CD14-positive monocyte (primary cell): ENCODE results near the gene TMEM258. TPM values are rescaled to one million over a fixed set of nuclear protein-coding genes. Genes with fewer than 3 reads are reported as not detected.
A peak's percentile ranks its signal among the peaks of the same experiment; 100 is the strongest.

Experiments
- DNase-seq, 3 donors: peaks; one replicate each; pipeline ENCODE4 v3.0.0-alpha.2; 2011 to 2022
- H2AFZ ChIP-seq: 2 replicates; pipeline ENCODE4 v1.6.0; 2012; ENCODE audit warnings: mild to moderate bottlenecking, low read depth, low read length, inconsistent platforms; ENCODE audit not compliant: insufficient read depth, poor library complexity, severe bottlenecking
- H3K27ac ChIP-seq, 2 donors: 1 replicate in 1 of 2; 2 replicates in 1 of 2; pipeline ENCODE4 v1.5.1; 2012 to 2013; ENCODE audit warnings: low read length in 2 of 2, control low read depth in 1 of 2, inconsistent platforms in 1 of 2, low read depth in 1 of 2, mild to moderate bottlenecking in 1 of 2
- H3K27me3 ChIP-seq, 2 donors: one replicate each; pipeline versions ENCODE4 v1.6.0 to v1.6.1; 2011 to 2013; ENCODE audit warnings: low read length in 2 of 2; ENCODE audit not compliant: control insufficient read depth in 2 of 2, insufficient read depth in 2 of 2
- H3K36me3 ChIP-seq, 2 donors: replicated peaks in 1 of 2; 1 replicate in 1 of 2; 2 replicates in 1 of 2; pipeline versions ENCODE4 v1.5.1 to v1.6.1; 2012 to 2013; ENCODE audit warnings: low read length in 2 of 2, control low read depth in 1 of 2, inconsistent platforms in 1 of 2, mild to moderate bottlenecking in 1 of 2; ENCODE audit not compliant: insufficient read depth in 2 of 2, control insufficient read depth in 1 of 2
- H3K4me1 ChIP-seq, 2 donors: 1 replicate in 1 of 2; 2 replicates in 1 of 2; pipeline versions ENCODE4 v1.5.1 to v1.6.1; 2012 to 2013; ENCODE audit warnings: low read length in 2 of 2, control low read depth in 1 of 2, inconsistent platforms in 1 of 2, mild to moderate bottlenecking in 1 of 2, moderate library complexity in 1 of 2; ENCODE audit not compliant: insufficient read depth in 2 of 2, control insufficient read depth in 1 of 2
- H3K4me2 ChIP-seq: replicated peaks from 2 replicates; pipeline ENCODE3; 2012; ENCODE audit warnings: low read length, moderate library complexity, mild to moderate bottlenecking; ENCODE audit not compliant: poor library complexity, severe bottlenecking; ENCODE audit errors: extremely low read depth
- H3K4me3 ChIP-seq, 3 experiments: fragments of 200-600 bp in 1 of 3; sonication (generic) in 1 of 3; replicated peaks in 1 of 3; 1 replicate in 2 of 3; 2 replicates in 1 of 3; pipeline ENCODE4 v1.5.1; 2011 to 2013; ENCODE audit warnings: low read length in 3 of 3, mild to moderate bottlenecking in 3 of 3, control low read depth in 2 of 3, low read depth in 2 of 3, inconsistent platforms in 1 of 3, moderate library complexity in 1 of 3
- H3K79me2 ChIP-seq: 2 replicates; pipeline ENCODE4 v1.6.0; 2012; ENCODE audit warnings: mild to moderate bottlenecking, control low read depth, inconsistent platforms, low read length, moderate library complexity; ENCODE audit not compliant: insufficient read depth
- H3K9ac ChIP-seq: 2 replicates; pipeline ENCODE4 v1.6.0; 2017; ENCODE audit warnings: low read length, mild to moderate bottlenecking; ENCODE audit not compliant: insufficient read depth, poor library complexity, severe bottlenecking
- H3K9me3 ChIP-seq, 2 donors: replicated peaks in 1 of 2; 1 replicate in 1 of 2; 2 replicates in 1 of 2; pipeline versions ENCODE4 v1.5.1 to v1.6.1; 2012 to 2013; ENCODE audit warnings: low read length in 2 of 2, control low read depth in 1 of 2; ENCODE audit not compliant: control insufficient read depth in 1 of 2, insufficient read depth in 1 of 2
- H4K20me1 ChIP-seq: 2 replicates; pipeline ENCODE4 v1.6.0; 2012; ENCODE audit warnings: mild to moderate bottlenecking, low read length, control low read depth, moderate library complexity; ENCODE audit not compliant: insufficient read depth
- H3K27ac Mint-ChIP-seq, 7 donors: one replicate each; pipeline ENCODE4 v1.8.0; 2020; ENCODE audit warnings: mild to moderate bottlenecking in 7 of 7, mixed read lengths in 7 of 7, moderate library complexity in 6 of 7, inconsistent platforms in 2 of 7
- H3K27me3 Mint-ChIP-seq, 3 donors: one replicate each; pipeline ENCODE4 v1.8.0; 2021 to 2022; ENCODE audit warnings: low read depth in 3 of 3, mild to moderate bottlenecking in 3 of 3, mixed read lengths in 3 of 3, moderate library complexity in 3 of 3, inconsistent platforms in 1 of 3
- H3K36me3 Mint-ChIP-seq, 2 donors: one replicate each; pipeline ENCODE4 v1.8.0; 2020; ENCODE audit warnings: mixed read lengths in 2 of 2, inconsistent platforms in 1 of 2, mild to moderate bottlenecking in 1 of 2
- H3K4me1 Mint-ChIP-seq: one replicate; pipeline ENCODE4 v1.8.0; 2020; ENCODE audit warnings: mild to moderate bottlenecking, mixed read lengths
- H3K4me3 Mint-ChIP-seq, 2 donors: one replicate each; pipeline ENCODE4 v1.8.0; 2020; ENCODE audit warnings: mild to moderate bottlenecking in 2 of 2, mixed read lengths in 2 of 2, moderate library complexity in 1 of 2
- H3K9me3 Mint-ChIP-seq, 7 donors: one replicate each; pipeline ENCODE4 v1.8.0; 2020 to 2022; ENCODE audit warnings: mixed read lengths in 7 of 7, mild to moderate bottlenecking in 6 of 7, moderate library complexity in 6 of 7, inconsistent platforms in 2 of 7
- CTCF ChIP-seq: fragments of 200-600 bp; IDR thresholded peaks from one replicate; pipeline ENCODE4 v1.8.0; 2022; ENCODE audit warnings: antibody characterized with exemption, mild to moderate bottlenecking
- WGBS: methylation state at CpG from one replicate; pipeline ENCODE4 v1.1.5; 2013; ENCODE audit warnings: missing lambda C conversion rate; ENCODE audit not compliant: insufficient coverage; 5-methylcytosine and 5-hydroxymethylcytosine counted together
- intact Hi-C, 2 donors: fragments of 100-400 bp; cut with micrococcal nuclease; formaldehyde crosslinking; loops; one replicate each; pipeline versions ENCODE4 v1.15.0 to v1.15.1; 2023
- polyA plus RNA-seq, 3 donors: library from polyadenylated mRNA; depleted of rRNA in 1 of 3; unstranded in 2 of 3; stranded (reverse) in 1 of 3; fragments of 300-500 nt in 2 of 3; fragments of >200 nt in 1 of 3; fragmentation: Illumina TruSeq in 2 of 3; gene quantifications; 1 replicate in 2 of 3; 2 replicates in 1 of 3; pipeline ENCODE4 v1.2.3, GENCODE V29; 2012 to 2021

The TMEM258 gene
- polyA plus RNA-seq, 3 donors, result 199 to 224 (median 220) TPM

GRCh38 chr11:61817471-61818202, 25.2 kb upstream of the TMEM258 start:
- no peak for DNase-seq
- H3K4me3 ChIP-seq, result peak overlapping the region in 2 of 3 experiments; percentile 29 to 90
- 100% methylated on average over 1 of the region's 6 CpGs for WGBS
- no peak overlapping the region for H3K27ac ChIP-seq
- Mint-ChIP-seq H3K4me1 (peaks cover 17% of the 10 kb centered on the region), H3K36me3 (peaks cover 3 to 11% of the 10 kb centered on the region in 2 donors), H3K4me3 (peak overlapping the region; percentile 83 to 94), H3K9me3 (peaks cover 0 to 5% (median 0%) of the 10 kb centered on the region in 7 donors), H3K27me3 (peaks cover 2 to 5% (median 3%) of the 10 kb centered on the region in 3 donors), H3K27ac (peak overlapping the region in 2 of 7 donors; percentile 50 to 60)
- peaks cover 0 to 6% of the 10 kb centered on the region in 2 donors for H3K9me3 ChIP-seq
- H3K79me2 ChIP-seq, result peaks cover 16% of the 10 kb centered on the region
- peaks cover 0 to 6% of the 10 kb centered on the region in 2 donors for H3K36me3 ChIP-seq
- H3K27me3 ChIP-seq, result no peaks in the 10 kb centered on the region
- H4K20me1 ChIP-seq, result no peaks in the 10 kb centered on the region
- peak overlapping the region; percentile 94 for H3K9ac ChIP-seq
- intact Hi-C loops, result loop anchor here in 1 of 2 donors (2.0 kb wide), 1 partner anchor 25 kb away; the partner anchor contains the start of genes FEN1 and TMEM258
- H2AFZ ChIP-seq, result peak overlapping the region; percentile 78
- TF ChIP-seq CTCF, result no peak
- H3K4me2 ChIP-seq, result peak overlapping the region; percentile 99
- peaks cover 20 to 35% of the 10 kb centered on the region in 2 donors for H3K4me1 ChIP-seq

- WGBS, result under 1% methylated on average over 71 of the region's 73 CpGs
- Histone ChIP-seq H3K36me3 (peaks cover 3 to 13% of the 10 kb centered on the region in 2 donors), H4K20me1 (no peaks in the 10 kb centered on the region), H3K4me1 (peaks cover 20 to 35% of the 10 kb centered on the region in 2 donors), H3K79me2 (peaks cover 16% of the 10 kb centered on the region), H3K27me3 (no peaks in the 10 kb centered on the region), H3K4me2 (peak within 1 kb of the TSS; percentile 99), H2AFZ (peak within 1 kb of the TSS; percentile 78), H3K9ac (peak within 1 kb of the TSS; percentile 94), H3K27ac (peak within 1 kb of the TSS; percentile 95 to 96), H3K9me3 (peaks cover 0 to 6% of the 10 kb centered on the region in 2 donors), H3K4me3 (peak within 1 kb of the TSS; percentile 74 to 90 (median 75))
- Mint-ChIP-seq H3K4me3 (peak within 1 kb of the TSS; percentile 94 to 98), H3K27me3 (peaks cover 2 to 5% (median 3%) of the 10 kb centered on the region in 3 donors), H3K4me1 (peaks cover 17% of the 10 kb centered on the region), H3K36me3 (peaks cover 10 to 18% of the 10 kb centered on the region in 2 donors), H3K27ac (peak within 1 kb of the TSS; percentile 97 to 99 (median 98)), H3K9me3 (peaks cover 0 to 5% (median 0%) of the 10 kb centered on the region in 7 donors)
- peak; percentile 93 to 96 (median 94) for DNase-seq
- TF ChIP-seq CTCF, result peak; percentile 76
- intact Hi-C loops, result loop anchor here in 1 of 2 donors (2.0 kb wide), 1 partner anchor 24 kb away; the partner anchor contains the start of genes FEN1 and TMEM258
Observed at GRCh38 chr11:61816736-61817455, 24.5 kb upstream of the TMEM258 start, which contains the start of gene FADS1. TSS of gene FADS1 (minus strand) at chr11:61817003. CDS start at chr11:61816929, 74 bp downstream.
